Stimulated activated CD8-positive, alpha-beta memory T cell treated with anti-CD3 and anti-CD28 coated beads, Interleukin-15, amount 100 ng/mL, for 48 hours (primary cell): ENCODE measurements around the gene NCOA1.
A peak's percentile ranks its signal among the peaks of the same experiment; 100 is the strongest.
"Not testable (repeated sequence)": the region's sequence is repeated elsewhere in the genome, so short reads cannot be mapped to it uniquely, and the experiment has no call there.

ENCODE experiments used
- DNase-seq, 2 donors: peaks; one replicate each; pipeline ENCODE4 v3.0.0-alpha.2; 2020; ENCODE audit warnings: low read depth in 2 of 2

Gene NCOA1

DNA sequence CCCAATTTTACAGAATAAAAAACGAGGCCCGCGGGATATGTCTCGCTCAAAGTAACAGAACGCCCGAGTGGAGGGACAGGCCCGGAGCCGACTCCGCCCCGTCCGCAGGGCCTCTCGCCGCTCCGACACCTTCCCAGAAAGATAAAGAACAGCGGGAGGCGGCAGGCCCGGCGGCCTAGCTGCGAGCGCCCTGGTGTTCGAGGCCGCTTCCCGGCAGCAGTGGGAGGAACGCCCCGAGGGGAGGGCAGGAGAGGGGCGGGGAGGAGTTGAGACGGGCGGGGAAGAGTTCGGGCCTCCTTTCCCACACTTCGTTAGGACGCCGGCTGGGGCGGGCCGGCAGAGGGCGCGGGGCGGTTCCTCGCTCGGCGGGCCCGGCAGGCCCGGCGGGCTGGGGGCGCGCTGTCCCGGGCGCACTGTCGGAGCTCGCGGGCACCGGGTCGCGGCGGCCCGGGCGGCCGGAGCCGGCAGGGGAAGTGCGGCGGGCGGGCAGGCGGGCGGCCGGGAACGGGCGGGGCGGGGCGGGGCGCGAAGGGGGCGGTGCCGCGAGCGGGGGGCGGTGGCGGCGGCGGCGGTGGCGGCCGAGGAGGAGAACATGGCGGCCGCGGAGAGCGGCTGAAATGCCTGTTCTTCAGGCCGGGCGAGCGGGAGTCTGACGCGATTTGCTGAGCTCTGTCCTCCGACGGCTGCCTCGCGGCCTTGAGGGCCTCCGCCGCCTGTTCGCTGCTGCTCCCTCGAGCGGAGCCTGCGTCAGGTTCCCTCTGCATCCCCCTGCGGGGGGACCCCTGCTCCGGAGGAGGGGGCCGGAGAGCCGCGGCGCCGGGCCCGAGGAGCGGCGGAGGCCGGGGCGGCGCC lies at the start of gene NCOA1:
Gene NCOA1 (plus strand): TSS at position 565 of the 852 bp plus-strand sequence. CDS start 167,424 bp downstream, outside the sequence.
- DNase-seq = peak; percentile 85 to 88

DNA sequence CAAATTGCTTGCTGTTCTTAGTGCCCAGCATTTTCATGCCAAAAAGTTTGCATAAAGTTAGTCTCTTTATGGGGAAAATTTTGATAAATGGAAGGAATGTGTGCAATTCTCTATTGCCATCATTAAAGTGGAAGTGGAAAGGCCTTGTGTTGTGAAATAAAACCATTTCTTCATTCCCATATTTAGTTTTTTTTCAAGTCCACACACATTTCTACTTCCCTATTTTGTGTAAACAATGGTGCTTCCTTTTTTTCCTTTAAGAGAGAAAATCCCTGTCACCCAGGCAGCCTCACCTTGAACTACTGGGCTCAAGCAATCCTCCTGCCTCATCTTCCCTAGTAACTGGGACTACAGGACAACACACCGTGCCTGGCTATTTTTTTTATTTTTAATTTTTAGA lies 42.3 kb upstream of the NCOA1 start:
- DNase-seq = no peak

DNA sequence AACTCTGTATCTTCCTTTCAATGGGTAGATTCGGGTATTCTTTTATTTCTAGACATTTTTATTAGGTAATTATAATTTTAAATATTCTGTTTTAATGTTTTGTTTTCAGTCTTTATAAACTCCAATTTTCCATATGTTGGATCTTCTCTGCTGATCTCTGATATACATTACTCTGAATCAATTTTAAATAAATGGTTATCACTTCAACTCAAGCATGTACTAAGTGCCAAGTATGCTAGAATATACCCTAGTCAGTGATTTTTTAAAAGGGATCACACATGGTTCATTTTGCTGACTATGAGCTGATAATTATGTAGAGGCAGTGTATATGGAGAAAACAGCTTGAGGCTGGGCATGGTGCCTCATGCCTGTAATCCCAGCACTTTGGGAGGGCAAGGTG lies 41.7 kb upstream of the NCOA1 start:
- no peak for DNase-seq

DNA sequence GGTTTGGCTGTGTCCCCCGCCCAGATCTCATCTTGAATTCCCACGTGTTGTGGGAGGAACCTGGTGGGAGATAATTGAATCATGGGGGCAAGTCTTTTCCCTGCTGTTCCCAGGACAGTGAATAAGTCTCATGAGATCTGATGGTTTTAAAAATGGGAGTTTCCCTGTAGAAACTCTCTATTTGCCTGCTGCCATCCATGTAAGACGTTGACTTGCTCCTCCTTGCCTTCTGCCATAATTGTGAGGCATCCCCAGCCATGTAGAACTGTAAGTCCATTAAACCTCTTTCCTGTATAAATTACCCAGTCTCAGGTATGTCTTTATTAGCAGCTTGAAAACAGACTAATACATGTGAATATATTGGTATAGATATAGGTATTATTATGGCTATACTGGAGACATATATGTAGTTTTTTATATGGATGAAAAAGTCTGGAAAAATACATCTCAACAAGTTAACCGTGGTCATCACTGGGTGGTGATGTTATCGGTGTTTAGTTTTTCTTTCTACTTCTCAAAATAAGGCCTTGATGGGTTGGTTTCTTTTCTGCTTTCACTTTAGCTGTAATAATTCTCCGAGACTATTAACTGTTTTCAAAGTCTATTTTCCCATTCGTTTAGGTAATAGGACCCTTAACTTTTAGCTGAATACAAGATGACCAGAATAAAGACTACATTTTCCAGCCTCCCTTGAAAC lies 39.1 kb upstream of the NCOA1 start:
- no peak for DNase-seq

DNA sequence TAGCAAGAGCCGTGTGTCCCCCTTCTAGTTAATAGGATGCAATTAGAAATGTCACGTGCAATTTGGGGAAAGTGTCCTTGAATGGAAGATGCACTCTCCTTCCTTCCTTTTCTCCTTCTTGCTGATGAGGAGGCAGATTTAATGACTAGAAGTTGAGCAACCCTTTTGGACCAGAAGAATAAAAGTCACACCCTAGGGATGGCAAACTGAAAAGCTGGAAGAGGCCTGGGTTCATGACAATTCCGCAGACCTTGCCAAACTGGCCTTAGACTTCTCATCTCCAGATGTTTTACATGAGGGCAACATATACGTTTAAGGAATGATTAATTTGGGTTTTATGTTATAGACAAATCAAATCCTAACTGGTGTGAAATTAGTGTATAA lies 38.6 kb upstream of the NCOA1 start:
- DNase-seq = no peak

DNA sequence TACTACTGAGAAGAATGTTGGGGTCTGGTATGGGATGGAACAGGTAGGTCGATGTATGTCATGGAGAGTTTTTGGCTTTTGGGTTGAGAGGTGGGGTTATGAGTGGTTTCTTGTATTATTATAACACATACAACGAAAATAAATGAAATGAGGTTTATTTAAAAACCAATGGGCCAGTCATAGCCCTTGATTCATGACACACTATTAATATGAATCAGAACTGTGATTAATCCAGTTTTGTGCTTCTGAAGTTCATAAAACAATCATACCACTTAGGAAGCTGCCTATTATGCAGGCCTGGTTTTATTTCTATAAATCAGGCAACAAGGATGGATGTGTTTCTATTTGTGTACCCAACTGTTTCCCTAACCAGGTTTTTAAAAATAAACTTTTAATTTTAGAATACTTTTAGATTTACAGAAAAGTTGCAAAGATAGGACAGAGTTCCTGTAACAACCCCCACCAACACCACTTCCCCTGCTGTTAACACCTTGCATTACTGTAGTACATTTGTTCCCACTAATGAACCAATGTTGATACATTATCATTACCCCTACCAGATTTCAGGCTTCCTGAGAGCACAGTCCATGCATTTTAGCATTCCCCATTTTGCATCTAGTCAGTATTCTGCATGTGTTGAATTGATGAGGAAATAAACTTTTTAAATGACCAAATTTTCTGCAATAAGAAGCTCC lies 37.5 kb upstream of the NCOA1 start:
- no peak for DNase-seq

DNA sequence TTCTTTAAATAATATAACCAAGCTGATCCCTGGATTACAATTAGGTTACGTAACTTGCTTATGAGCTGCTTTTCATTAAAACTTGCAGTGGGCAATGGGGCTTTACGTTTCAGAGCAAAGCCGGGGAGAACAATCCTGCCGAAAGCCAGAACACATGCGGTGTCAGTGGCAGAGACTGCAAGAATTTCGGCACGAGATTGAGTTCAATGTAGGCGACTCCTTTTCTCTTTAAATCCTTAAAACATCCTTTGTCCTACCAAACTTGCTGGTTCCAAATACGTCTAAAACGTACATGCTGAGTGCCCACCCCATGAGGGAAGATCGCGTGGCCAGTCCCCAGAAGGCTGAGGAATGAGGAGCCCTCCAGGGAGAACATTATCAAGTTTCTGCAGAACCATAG lies 36.8 kb upstream of the NCOA1 start:
- no peak for DNase-seq

DNA sequence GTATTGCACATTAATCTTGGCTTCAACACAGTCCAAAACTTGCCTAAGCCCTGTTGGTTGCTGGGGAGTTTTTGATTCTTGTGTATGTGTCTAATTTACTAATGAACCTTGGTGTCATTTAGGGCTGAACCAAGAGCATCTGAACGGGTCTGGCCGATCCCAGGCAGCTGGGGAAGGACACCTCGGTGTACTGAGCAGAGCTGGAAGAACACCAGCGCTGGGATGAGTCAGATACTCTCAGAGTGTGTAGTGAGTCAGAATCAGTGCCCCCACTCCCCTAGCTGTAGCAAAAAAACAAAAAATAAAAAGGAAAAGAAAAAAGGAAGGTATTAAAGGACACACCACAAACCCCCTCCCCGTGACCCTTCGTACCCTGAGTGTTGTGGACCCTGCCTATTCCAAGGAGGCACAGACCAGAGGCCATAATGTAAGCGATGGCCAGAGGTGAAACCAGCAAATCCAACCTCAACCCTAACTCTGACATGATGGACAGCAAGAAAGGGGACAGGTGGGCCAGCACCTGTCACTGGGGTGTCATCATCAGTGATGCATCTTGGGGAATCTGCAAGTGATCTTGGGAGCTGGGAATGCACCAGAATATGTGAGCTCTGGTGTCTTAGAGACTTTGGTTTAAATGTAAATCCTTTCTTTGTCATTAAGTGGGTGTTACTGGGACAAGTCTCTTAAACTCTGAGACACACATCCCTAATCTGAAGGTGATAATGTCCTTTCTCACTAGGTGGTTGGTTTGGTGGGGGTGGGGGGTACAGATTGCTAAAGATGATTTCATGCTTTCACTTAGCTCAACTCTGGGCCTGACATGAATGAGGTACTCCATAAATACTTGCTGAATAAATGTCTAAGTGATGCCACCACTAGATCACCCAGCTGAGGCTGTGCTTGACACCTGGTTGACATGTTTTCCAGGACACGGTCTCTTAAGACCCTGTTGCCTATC lies 34.2 kb upstream of the NCOA1 start:
- DNase-seq = peak in 1 of 2 donors; percentile 5

DNA sequence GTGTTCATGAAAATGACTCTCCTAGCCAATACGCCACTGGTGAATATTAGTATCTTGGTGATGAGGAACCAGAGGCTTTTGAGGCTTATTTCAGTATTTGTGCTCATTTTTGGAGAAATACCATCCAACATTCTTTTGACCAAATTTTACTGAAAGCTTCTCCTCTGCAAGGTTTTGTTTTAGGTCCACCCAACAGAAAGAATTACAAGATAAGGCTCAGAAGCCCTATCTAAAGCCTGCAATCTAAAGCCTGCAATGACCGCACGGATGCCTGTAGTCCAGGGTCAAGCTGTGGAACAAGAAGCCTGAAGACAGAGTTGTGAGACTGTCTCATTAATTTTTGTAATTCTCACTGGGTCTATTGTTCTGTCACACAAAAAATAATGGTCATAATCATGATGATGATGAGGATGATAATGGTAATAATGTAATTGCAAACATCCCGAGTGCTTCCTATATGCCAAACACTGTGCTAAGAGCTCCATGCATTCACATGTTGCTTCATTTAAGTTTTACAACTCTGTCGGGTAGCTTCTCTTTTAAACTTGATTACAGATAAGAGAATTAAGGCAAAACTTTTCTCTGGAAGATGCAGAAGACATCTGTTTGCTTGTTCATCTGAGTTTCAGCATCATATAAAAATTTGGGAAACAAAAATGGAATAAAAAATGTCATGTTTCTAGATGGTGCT lies 33.2 kb upstream of the NCOA1 start:
- no peak for DNase-seq

DNA sequence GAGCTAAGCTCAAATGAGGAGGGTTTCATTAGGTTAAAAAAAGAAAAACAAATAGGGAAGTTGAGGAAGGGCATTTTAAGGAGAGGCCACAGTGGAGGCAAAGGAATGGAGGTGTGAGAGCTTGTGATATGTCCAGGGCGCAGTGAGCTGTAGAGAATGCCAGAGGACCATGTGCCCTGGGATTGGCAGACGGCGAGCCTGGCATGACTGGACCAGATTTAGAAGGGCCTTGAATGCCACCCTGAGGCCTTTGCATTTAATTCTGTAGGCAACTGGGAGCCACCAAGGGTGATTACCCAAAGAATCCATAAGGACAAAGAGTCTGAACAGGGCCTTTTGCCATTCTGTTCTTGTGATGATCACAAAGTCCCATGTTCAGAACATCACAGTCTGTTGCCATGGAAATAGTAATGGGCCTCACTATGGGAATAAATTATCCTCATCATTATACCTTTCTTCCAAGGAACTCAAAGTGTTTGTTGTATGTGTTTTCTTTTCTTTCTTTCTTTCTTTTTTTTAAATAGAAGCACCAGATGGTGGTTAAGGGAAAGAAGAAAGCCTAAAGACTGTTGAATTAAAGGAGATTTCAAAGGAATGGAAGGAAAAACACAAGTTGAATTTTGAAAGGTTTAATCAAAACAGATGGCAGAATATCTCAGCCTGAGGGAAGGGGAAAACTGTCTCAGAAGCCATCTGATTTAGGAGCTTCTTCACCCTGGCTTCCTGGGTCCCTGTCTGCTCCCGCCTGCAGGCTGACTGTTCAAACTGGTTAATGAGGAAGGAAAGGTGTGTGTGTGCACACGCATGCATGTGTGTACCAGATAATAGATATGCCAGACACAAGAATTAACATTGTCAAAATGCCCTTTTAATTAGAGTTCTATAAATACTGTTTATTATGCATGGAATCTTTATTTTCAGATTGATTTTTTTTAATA lies 31.6 kb upstream of the NCOA1 start:
- no peak for DNase-seq

DNA sequence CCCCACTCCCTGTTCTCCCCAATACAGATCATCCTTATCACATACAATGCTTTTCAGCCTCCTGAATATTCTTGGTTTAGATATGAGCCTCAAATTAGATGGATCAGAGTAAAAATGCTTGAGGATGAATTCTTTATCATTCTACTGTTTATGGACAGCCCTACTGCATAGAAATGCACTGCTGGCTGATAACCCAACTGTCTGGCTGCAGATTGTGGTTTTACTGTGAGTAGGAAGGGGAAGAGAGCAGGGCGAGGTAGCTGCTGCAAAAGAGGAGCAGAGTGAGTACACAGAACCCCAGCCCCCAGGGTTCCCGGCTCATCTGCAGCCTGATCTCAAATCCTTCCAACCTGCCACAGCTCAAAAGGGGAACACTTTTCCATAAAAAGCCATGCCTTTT lies 29.4 kb upstream of the NCOA1 start:
- DNase-seq = no peak

DNA sequence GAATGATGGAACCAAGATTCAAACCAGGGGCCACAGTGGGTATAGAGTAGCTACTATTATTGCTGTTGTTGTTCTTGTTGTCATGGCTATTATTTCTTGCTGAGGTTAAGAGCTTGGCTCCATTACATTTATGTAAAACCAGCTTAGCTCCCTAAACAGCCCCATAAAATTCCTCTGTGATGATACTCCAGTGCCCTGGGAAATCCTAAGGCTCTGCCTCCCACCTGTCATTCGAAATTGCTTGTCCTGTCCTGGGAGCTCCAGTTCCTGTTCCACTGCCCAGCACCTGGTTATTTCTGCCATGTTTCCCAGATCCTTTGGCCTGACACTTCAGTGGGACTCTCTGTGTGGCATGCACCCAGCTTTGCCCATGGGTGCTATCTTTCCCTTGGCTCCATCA lies 27.8 kb upstream of the NCOA1 start:
- no peak for DNase-seq

DNA sequence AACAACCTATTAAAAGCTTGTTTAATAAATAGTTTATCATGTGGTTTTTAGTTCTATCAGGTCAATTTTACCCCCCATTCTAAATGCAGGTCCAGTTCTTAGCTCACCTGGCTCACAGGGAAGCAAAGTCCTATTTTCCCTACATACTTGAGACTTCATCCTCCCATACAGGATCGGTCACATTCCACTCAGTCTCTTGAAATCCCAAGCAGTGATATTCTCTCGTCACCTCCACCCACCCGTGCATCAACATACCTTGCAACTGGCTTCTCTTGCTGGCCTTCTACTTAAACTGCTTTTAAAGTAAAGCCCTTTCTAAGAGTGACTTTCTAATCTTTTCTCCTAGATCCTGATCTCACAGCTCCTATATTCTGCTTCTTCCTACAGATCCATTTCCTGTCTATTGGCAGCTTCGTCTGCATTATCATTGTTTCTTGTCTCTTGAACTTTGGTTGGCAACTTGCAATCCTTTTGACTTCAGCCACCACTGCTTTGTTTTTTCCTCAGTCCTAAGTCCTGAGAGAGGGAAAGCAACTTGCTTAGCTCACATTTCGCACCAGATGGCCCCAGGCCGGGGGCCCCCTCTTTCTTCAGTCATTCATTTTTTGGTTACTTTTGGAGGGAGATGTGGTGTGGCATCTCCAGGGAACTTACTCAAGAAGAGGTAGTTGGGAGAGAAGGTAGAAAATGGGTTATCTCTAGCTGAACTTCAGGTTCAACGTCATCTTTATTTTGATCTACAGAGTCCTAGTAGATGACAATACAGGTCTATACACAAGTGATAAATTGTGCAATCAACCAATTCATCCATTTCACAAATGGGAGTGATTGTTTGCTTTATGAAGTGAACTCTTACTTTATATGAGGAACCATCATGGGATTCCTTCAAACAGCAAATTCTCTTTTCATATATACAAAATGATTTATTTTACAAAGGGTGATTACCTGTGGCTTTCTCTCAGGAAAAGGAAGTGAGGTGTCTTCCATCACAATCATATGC lies 23.9 kb upstream of the NCOA1 start:
- no peak for DNase-seq

DNA sequence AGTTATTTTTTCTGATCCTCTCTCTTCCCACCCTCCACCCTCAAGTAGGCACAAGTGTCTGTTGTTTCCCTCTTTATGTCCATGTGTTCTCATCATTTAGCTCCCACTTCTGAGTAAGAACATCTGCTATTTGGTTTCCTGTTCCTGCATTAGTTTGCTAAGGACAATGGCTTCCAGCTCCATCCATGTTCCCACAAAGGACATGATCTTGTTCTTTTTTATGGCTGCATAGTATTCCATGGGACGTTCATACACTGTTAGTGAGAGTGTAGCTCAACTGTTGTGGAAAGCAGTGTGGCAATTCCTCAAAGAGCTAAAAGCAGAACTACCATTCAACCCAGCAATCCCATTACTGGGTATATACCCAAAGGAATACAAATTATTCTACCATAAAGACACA lies 22.6 kb upstream of the NCOA1 start:
- DNase-seq = not testable (repeated sequence)

DNA sequence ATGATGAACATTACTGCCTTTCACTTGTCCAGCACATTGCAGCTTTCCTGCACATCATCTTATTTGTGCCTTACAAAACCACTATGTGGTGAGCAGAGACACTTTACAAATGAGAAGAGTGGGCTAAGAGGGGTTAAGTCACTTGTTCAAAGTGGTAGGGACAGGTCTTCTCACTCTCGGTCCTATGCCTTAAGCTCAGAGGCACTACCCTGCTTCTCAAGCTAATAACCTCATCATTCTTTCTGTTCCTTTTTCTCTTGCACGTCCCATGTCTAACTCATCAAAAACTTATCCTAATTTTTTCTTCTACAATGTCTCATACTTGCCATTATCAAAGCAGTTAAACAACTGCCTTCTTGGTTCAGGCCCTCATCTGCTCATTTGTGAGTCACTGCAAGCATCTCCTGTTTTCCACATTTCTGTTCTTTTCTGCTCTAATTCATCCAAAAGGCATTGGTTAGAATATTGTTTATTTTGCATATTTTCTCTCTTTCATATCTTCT lies 21.9 kb upstream of the NCOA1 start:
- DNase-seq = no peak

DNA sequence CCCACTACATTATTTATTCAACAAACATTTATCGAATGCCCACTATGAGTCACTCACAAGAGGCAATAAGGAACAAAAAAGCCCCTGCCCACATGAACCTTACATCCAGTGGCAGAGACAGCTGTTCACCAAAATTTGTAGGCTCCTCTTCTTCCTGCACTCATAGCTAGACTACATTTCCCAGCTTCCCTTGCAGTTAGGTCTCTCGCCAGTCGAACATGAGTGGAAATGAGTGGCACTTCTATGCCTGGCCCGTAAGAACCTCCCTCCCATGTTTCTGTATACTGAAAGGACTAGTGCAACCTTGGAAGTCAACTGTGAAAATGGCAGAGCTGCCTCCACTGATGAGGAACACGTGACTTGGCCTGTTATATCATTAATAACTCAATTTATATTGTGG lies 19.4 kb upstream of the NCOA1 start:
- no peak for DNase-seq

DNA sequence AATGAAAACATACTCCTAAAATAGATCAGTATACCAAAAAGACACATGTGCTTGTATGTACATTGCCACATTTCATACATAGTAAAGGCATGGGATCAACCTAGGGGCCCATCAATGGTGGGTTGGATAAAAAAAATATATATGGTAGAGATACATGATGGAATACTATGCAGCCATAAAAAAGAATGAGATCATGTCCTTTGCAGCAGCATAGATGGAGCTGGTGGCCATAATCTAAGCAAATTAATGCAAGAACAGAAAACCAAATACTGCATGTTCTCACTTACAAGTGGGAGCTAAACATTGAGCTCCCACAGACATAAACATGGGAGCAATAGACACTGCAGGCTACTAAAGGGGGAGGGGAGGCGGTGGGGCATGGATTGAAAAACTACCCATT lies 18.6 kb upstream of the NCOA1 start:
- no peak for DNase-seq

DNA sequence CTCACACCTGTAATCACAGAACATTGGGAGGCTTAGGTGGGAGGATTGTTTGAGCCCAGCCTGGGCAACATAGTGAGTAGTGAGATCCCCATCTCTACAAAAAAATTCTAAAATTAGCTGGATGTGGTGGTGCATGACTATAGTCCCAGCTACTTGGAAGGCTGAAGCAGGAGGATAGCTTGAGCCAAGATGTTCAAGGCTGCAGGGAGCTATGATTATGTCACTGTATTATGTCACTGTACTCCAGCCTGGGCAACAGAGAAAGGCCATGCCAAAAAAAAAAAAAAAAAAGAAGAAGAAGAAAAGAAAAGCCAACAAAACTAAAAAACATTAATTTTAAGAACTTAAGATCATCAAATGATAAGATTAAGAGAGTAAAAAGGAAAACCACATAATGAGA lies 17.4 kb upstream of the NCOA1 start:
- no peak for DNase-seq
